Measurements from ENCODE around the gene ATG13. TPM values are rescaled to one million over a fixed set of nuclear protein-coding genes. Genes with fewer than 3 reads are reported as not detected.

ATG13 gene
- total and polyA plus RNA-seq, 8 donors, result 27.5 to 59.6 (median 40.5) TPM

- no peak for DNase-seq
- TF ChIP-seq, protein P1, sequence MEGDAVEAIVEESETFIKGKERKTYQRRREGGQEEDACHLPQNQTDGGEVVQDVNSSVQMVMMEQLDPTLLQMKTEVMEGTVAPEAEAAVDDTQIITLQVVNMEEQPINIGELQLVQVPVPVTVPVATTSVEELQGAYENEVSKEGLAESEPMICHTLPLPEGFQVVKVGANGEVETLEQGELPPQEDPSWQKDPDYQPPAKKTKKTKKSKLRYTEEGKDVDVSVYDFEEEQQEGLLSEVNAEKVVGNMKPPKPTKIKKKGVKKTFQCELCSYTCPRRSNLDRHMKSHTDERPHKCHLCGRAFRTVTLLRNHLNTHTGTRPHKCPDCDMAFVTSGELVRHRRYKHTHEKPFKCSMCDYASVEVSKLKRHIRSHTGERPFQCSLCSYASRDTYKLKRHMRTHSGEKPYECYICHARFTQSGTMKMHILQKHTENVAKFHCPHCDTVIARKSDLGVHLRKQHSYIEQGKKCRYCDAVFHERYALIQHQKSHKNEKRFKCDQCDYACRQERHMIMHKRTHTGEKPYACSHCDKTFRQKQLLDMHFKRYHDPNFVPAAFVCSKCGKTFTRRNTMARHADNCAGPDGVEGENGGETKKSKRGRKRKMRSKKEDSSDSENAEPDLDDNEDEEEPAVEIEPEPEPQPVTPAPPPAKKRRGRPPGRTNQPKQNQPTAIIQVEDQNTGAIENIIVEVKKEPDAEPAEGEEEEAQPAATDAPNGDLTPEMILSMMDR (IDR thresholded peaks at IDR 0.05), result no peak
- H3K36me3 ChIP-seq, result peaks cover 0 to 23% (median 15%) of the 10 kb centered on the region in 3 donors
- no peak for ATAC-seq
- no peaks in the 10 kb centered on the region for H3K9me3 ChIP-seq
- peaks cover 0 to 5% (median 0%) of the 10 kb centered on the region in 3 donors for H3K4me1 ChIP-seq
- intact Hi-C loops (cut with DNase I), result no loop called here
- no peak overlapping the region for H3K4me3 ChIP-seq
- no peaks in the 10 kb centered on the region for H3K27me3 ChIP-seq
- no peak overlapping the region for H3K27ac ChIP-seq
- FAIRE-seq, result no peak
These were observed 26.6 kb downstream of the ATG13 start for GRCh38 chr11:46643986-46644385.

GRCh38 chr11:46649180-46649738 is 31.9 kb downstream of the ATG13 start:
- H3K36me3 ChIP-seq, result peaks cover 5 to 62% (median 29%) of the 10 kb centered on the region in 3 donors
- intact Hi-C loops (cut with DNase I), result no loop called here
- no peak overlapping the region for H3K4me3 ChIP-seq
- H3K27me3 ChIP-seq, result no peaks in the 10 kb centered on the region
- TF ChIP-seq, protein P1 (IDR thresholded peaks at IDR 0.05), result no peak
- peak overlapping the region in 1 of 4 donors; percentile 39 for H3K27ac ChIP-seq
- peak in 3 of 4 donors; percentile 69 to 74 (median 71) for ATAC-seq
- no peak for FAIRE-seq
- H3K4me1 ChIP-seq, result no peaks in the 10 kb centered on the region
- peak in 1 of 6 donors; percentile 14 for DNase-seq
- no peaks in the 10 kb centered on the region for H3K9me3 ChIP-seq
- 73 to 82% methylated on average over 2 of the region's 2 CpGs for WGBS, 2 donors

GRCh38 chr11:46655631-46656030 is 38.3 kb downstream of the ATG13 start:
- no peaks in the 10 kb centered on the region for H3K4me1 ChIP-seq
- DNase-seq (no peak), ATAC-seq (no peak), FAIRE-seq (no peak)
- H3K27ac ChIP-seq, result no peak overlapping the region
- no peaks in the 10 kb centered on the region for H3K9me3 ChIP-seq
- TF ChIP-seq, protein P1 (IDR thresholded peaks at IDR 0.05), result no peak
- intact Hi-C loops (cut with DNase I), result no loop called here
- peaks cover 5 to 83% (median 23%) of the 10 kb centered on the region in 3 donors for H3K36me3 ChIP-seq
- H3K27me3 ChIP-seq, result no peaks in the 10 kb centered on the region
- WGBS, 2 donors, result 95 to 96% methylated on average over 4 of the region's 4 CpGs
- H3K4me3 ChIP-seq, result no peak overlapping the region

DNA sequence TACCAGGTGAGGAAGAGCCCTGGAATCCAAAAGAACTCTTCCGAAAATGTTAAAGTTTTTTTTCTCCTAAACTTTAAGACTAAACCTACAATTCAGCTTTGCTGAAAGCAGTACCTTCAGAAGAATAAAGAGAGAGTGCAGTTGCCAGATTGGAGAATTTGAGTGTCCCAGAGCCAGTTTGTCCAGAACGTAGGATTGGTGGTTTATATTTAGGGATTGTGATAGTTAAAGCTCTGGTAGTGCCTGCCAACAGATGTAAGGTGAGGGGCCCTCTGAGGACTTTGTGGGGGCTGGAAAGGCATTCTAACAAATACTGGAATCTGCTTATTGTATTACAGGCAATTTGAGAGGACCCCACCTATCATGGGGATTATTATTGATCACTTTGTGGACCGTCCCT is 39.8 kb downstream of the ATG13 start:
- Histone ChIP-seq H3K4me1 (no peaks in the 10 kb centered on the region), H3K4me3 (no peak overlapping the region), H3K9me3 (no peaks in the 10 kb centered on the region), H3K27ac (no peak overlapping the region), H3K36me3 (peaks cover 5 to 75% (median 18%) of the 10 kb centered on the region in 3 donors), H3K27me3 (no peaks in the 10 kb centered on the region)
- intact Hi-C loops (cut with DNase I), result no loop called here
- DNase-seq (no peak), ATAC-seq (no peak), FAIRE-seq (no peak)
- TF ChIP-seq, protein P1 (IDR thresholded peaks at IDR 0.05), result no peak
- 89 to 94% methylated on average over 3 of the region's 3 CpGs for WGBS, 2 donors

- no peak for FAIRE-seq
- WGBS, 2 donors, result 87 to 93% methylated on average over 4 of the region's 4 CpGs
- no peak overlapping the region for H3K27ac ChIP-seq
- no peak overlapping the region for H3K4me3 ChIP-seq
- DNase-seq, result no peak
- peak in 1 of 4 donors; percentile 30 for ATAC-seq
- H3K27me3 ChIP-seq, result no peaks in the 10 kb centered on the region
- peaks cover 5 to 69% (median 18%) of the 10 kb centered on the region in 3 donors for H3K36me3 ChIP-seq
- H3K4me1 ChIP-seq, result no peaks in the 10 kb centered on the region
- H3K9me3 ChIP-seq, result no peaks in the 10 kb centered on the region
- TF ChIP-seq, protein P1 (IDR thresholded peaks at IDR 0.05), result no peak
- intact Hi-C loops (cut with DNase I), result no loop called here
These were observed 40.9 kb downstream of the ATG13 start for GRCh38 chr11:46658259-46658658.
